Fibroblast of skin of back (primary cell): ENCODE results near the gene LIPK.

Experiments used
- DNase-seq: peaks from one replicate; pipeline ENCODE4 v3.0.0-alpha.2; 2013

LIPK gene

GRCh38 chr10:88786032-88786770 is 80.2 kb downstream of the LIPK start:
- DNase-seq: no peak

- DNase-seq: no peak
Measured at GRCh38 chr10:88787463-88787862, 81.4 kb downstream of the LIPK start.

- DNase-seq: no peak
Measured at GRCh38 chr10:88788924-88789323, 82.9 kb downstream of the LIPK start.

- DNase-seq: peak; percentile 35
Measured at GRCh38 chr10:88791924-88792323, 85.9 kb downstream of the LIPK start.

- DNase-seq: no peak
Measured at GRCh38 chr10:88792661-88793060, 86.6 kb downstream of the LIPK start.

GRCh38 chr10:88793712-88794299 is 87.8 kb downstream of the LIPK start:
- peak; percentile 60 for DNase-seq

GRCh38 chr10:88794731-88795130 is 88.7 kb downstream of the LIPK start:
- DNase-seq: no peak

- peak; percentile 66 for DNase-seq
Measured at GRCh38 chr10:88800152-88801125, 94.4 kb downstream of the LIPK start.
